CD4-positive, alpha-beta T cell treated with Interleukin-15 for 1 hour (primary cell): ENCODE measurements around the gene TMEM236.
"Not testable (repeated sequence)": the region's sequence is repeated elsewhere in the genome, so short reads cannot be mapped to it uniquely, and the experiment has no call there.

ENCODE experiments used
- DNase-seq: peaks from one replicate; pipeline ENCODE4 v3.0.0-alpha.2; 2020

TMEM236 gene

GRCh38 chr10:17751781-17752445 is at the start of gene TMEM236:
TMEM236 (plus strand) TSS chr10:17752201; CDS start chr10:17752296, 95 bp downstream.
- DNase-seq, result no peak

GRCh38 chr10:17703706-17704105 is 48.3 kb upstream of the TMEM236 start:
- DNase-seq, result no peak

GRCh38 chr10:17708821-17709220 is 43.2 kb upstream of the TMEM236 start:
- DNase-seq, result no peak

- DNase-seq, result no peak
These were observed 42.5 kb upstream of the TMEM236 start for GRCh38 chr10:17709492-17709891.

- no peak for DNase-seq
These were observed 41.8 kb upstream of the TMEM236 start for GRCh38 chr10:17710181-17710580.

GRCh38 chr10:17712053-17712452 is 39.9 kb upstream of the TMEM236 start:
- no peak for DNase-seq

- no peak for DNase-seq
These were observed 39.1 kb upstream of the TMEM236 start for GRCh38 chr10:17712717-17713471.

- DNase-seq, result no peak
These were observed 38.2 kb upstream of the TMEM236 start for GRCh38 chr10:17713758-17714157.

GRCh38 chr10:17716161-17716560 is 35.8 kb upstream of the TMEM236 start:
- DNase-seq, result no peak

- not testable (repeated sequence) for DNase-seq
These were observed 29.5 kb upstream of the TMEM236 start for GRCh38 chr10:17722317-17723014.

- DNase-seq, result no peak
These were observed 26.3 kb upstream of the TMEM236 start for GRCh38 chr10:17725703-17726102.

- DNase-seq, result no peak
These were observed 22.4 kb upstream of the TMEM236 start for GRCh38 chr10:17729630-17730029.

GRCh38 chr10:17730667-17731066 is 21.3 kb upstream of the TMEM236 start:
- DNase-seq, result no peak

GRCh38 chr10:17731331-17732020 is 20.5 kb upstream of the TMEM236 start:
- DNase-seq, result no peak

GRCh38 chr10:17733620-17734019 is 18.4 kb upstream of the TMEM236 start:
- DNase-seq, result no peak

GRCh38 chr10:17734432-17735080 is 17.4 kb upstream of the TMEM236 start:
- no peak for DNase-seq

- no peak for DNase-seq
These were observed 16.6 kb upstream of the TMEM236 start for GRCh38 chr10:17735166-17735941.

- no peak for DNase-seq
These were observed 15.8 kb upstream of the TMEM236 start for GRCh38 chr10:17736223-17736622.

GRCh38 chr10:17737027-17737965 is 14.7 kb upstream of the TMEM236 start:
- DNase-seq, result no peak

- DNase-seq, result no peak
These were observed 11.3 kb upstream of the TMEM236 start for GRCh38 chr10:17740668-17741067.

- peak; percentile 46 for DNase-seq
These were observed 9.1 kb upstream of the TMEM236 start for GRCh38 chr10:17742918-17743317.
